ENCODE results near the gene FHIP1A.
"Not testable (repeated sequence)": the region's sequence is repeated elsewhere in the genome, so short reads cannot be mapped to it uniquely, and the experiment has no call there.

DNA sequence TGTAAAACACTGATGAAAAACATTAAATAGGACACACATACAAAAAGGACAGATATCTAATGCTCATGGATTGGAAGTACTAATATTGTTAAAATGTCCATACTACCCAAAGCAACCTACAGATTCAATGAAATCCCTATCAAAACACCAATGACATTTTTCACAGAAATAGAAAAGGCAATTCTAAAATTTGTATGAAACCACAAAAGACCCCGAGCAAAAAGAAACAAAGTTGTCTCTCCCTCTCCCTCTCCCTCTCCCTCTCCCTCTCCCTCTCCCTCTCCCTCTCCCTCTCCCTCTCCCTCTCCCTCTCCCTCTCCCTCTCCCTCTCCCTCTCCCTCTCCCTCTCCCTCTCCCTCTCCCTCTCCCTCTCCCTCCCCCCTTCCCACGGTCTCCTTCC, 19.2 kb upstream of the FHIP1A start:
- not testable (repeated sequence) for TF ChIP-seq POLR2A (IDR thresholded peaks at IDR 0.05)
- TF ChIP-seq, protein P1, sequence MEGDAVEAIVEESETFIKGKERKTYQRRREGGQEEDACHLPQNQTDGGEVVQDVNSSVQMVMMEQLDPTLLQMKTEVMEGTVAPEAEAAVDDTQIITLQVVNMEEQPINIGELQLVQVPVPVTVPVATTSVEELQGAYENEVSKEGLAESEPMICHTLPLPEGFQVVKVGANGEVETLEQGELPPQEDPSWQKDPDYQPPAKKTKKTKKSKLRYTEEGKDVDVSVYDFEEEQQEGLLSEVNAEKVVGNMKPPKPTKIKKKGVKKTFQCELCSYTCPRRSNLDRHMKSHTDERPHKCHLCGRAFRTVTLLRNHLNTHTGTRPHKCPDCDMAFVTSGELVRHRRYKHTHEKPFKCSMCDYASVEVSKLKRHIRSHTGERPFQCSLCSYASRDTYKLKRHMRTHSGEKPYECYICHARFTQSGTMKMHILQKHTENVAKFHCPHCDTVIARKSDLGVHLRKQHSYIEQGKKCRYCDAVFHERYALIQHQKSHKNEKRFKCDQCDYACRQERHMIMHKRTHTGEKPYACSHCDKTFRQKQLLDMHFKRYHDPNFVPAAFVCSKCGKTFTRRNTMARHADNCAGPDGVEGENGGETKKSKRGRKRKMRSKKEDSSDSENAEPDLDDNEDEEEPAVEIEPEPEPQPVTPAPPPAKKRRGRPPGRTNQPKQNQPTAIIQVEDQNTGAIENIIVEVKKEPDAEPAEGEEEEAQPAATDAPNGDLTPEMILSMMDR (IDR thresholded peaks at IDR 0.05): not testable (repeated sequence)
